AG09309 (cell line): ENCODE data around the gene VAV3.

Experiments
- DNase-seq: peaks from one replicate; pipeline ENCODE4 v3.0.0-alpha.2; 2010; ENCODE audit warnings: low read depth
- H3K4me3 ChIP-seq: 2 replicates; pipeline ENCODE4 v1.5.1; 2011; ENCODE audit warnings: mild to moderate bottlenecking, low read depth, low read length, moderate library complexity; ENCODE audit not compliant: control insufficient read depth
- CTCF ChIP-seq: IDR thresholded peaks from 2 replicates; pipeline ENCODE4 v1.5.1; 2011; ENCODE audit warnings: mild to moderate bottlenecking, low read depth, low read length, inconsistent platforms; ENCODE audit not compliant: insufficient read depth, control insufficient read depth; ENCODE audit errors: missing control alignments

The VAV3 gene

GRCh38 chr1:107535091-107535490 is 429.9 kb downstream of the VAV3 start:
- DNase-seq = no peak
- H3K4me3 ChIP-seq = no peak overlapping the region

GRCh38 chr1:107534632-107535031 is 430.3 kb downstream of the VAV3 start:
- TF ChIP-seq CTCF = no peak
- H3K4me3 ChIP-seq = no peak overlapping the region
- DNase-seq = no peak

More at GRCh38 chr1:107535091-107535490, 429.9 kb downstream of the VAV3 start:
- no peak for TF ChIP-seq CTCF

- TF ChIP-seq CTCF = no peak
- no peak for DNase-seq
- H3K4me3 ChIP-seq = no peak overlapping the region
Measured at GRCh38 chr1:107533436-107533835, 431.5 kb downstream of the VAV3 start.

- no peak for DNase-seq
- no peak overlapping the region for H3K4me3 ChIP-seq
- no peak for TF ChIP-seq CTCF
Measured at GRCh38 chr1:107532318-107532717, 432.7 kb downstream of the VAV3 start.

GRCh38 chr1:107531065-107531908 is 433.7 kb downstream of the VAV3 start:
- no peak for TF ChIP-seq CTCF
- H3K4me3 ChIP-seq = no peak overlapping the region
- no peak for DNase-seq

- no peak overlapping the region for H3K4me3 ChIP-seq
- TF ChIP-seq CTCF = no peak
- peak; percentile 31 for DNase-seq
Measured at GRCh38 chr1:107530543-107530942, 434.4 kb downstream of the VAV3 start.

GRCh38 chr1:107529511-107530149 is 435.4 kb downstream of the VAV3 start:
- DNase-seq = peak; percentile 31
- TF ChIP-seq CTCF = peak; percentile 87
- H3K4me3 ChIP-seq = no peak overlapping the region
